ENCODE data around the gene IGSF8.

GRCh38 chr1:160144921-160145320, 46.5 kb upstream of the IGSF8 start:
- TF ChIP-seq RAD21 (conservative IDR thresholded peaks at IDR 0.05 in 1 of 2, IDR thresholded peaks at IDR 0.05 in 1 of 2) = no peak
- TF ChIP-seq SREBF2 (IDR thresholded peaks at IDR 0.05) = no peak
- TF ChIP-seq MAX (IDR thresholded peaks at IDR 0.05) = no peak
- no peak for TF ChIP-seq POLR2A (IDR thresholded peaks at IDR 0.05; ENCODE audit: low read length)

All from A549 (cell line).